Activated T-cell treated with anti-CD3 and anti-CD28 coated beads, Interleukin-2, amount 50 U/mL, for 24 hours (primary cell): Measurements from ENCODE around the gene ADGRG6.
A peak's percentile ranks its signal among the peaks of the same experiment; 100 is the strongest.

Source experiments
- DNase-seq: peaks from one replicate; pipeline ENCODE4 v3.0.0-alpha.2; 2020
- H3K27ac Mint-ChIP-seq: 2 replicates; pipeline ENCODE4 v1.8.0; 2020; ENCODE audit warnings: mild to moderate bottlenecking, mixed read lengths
- H3K27me3 Mint-ChIP-seq: 2 replicates; pipeline ENCODE4 v1.8.0; 2020; ENCODE audit warnings: mixed read lengths
- H3K36me3 Mint-ChIP-seq: 2 replicates; pipeline ENCODE4 v1.8.0; 2020; ENCODE audit warnings: low read depth, mixed read lengths
- H3K4me1 Mint-ChIP-seq: 2 replicates; pipeline ENCODE4 v1.8.0; 2020; ENCODE audit warnings: low read depth, mixed read lengths
- H3K4me3 Mint-ChIP-seq: 2 replicates; pipeline ENCODE4 v1.8.0; 2020; ENCODE audit warnings: mild to moderate bottlenecking, moderate library complexity, mixed read lengths
- H3K9me3 Mint-ChIP-seq: 2 replicates; pipeline ENCODE4 v1.8.0; 2020; ENCODE audit warnings: mixed read lengths

Gene ADGRG6

DNA sequence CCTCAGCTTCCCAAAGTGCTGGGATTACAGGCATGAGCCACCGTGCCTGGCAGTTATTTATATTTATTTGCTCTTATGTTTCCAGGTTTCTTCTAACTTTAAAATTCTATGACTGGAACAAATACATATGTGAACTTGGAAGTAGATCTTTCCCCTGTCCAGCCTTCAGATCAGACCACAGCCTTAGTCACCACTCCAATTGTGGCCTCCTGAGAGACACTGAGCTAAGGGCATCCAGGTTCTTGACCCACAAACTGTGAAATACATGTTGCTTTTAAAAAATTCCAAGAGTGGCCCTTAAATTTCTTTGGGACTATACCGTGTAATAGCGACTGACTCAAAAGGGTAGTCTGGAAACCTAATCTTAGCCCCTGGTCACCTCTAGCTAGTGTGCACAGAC is 1.5 kb upstream of the ADGRG6 start:
- Mint-ChIP-seq H3K27me3 (peaks cover 33% of the 10 kb centered on the region), H3K4me3 (no peak overlapping the region), H3K36me3 (no peaks in the 10 kb centered on the region), H3K27ac (no peak overlapping the region), H3K4me1 (peaks cover 15% of the 10 kb centered on the region), H3K9me3 (no peaks in the 10 kb centered on the region)
- DNase-seq: no peak

GRCh38 chr6:142300758-142301650 is 803 bp upstream of the ADGRG6 start:
- Mint-ChIP-seq H3K36me3 (no peaks in the 10 kb centered on the region), H3K9me3 (no peaks in the 10 kb centered on the region), H3K27ac (no peak overlapping the region), H3K27me3 (peaks cover 30% of the 10 kb centered on the region), H3K4me1 (peaks cover 15% of the 10 kb centered on the region), H3K4me3 (peak overlapping the region; percentile 78)
- DNase-seq: peak; percentile 30

- DNase-seq: no peak
- Mint-ChIP-seq H3K27ac (no peak overlapping the region), H3K9me3 (no peaks in the 10 kb centered on the region), H3K4me1 (peaks cover 15% of the 10 kb centered on the region), H3K4me3 (peak overlapping the region; percentile 78), H3K36me3 (no peaks in the 10 kb centered on the region), H3K27me3 (peaks cover 36% of the 10 kb centered on the region)
These were observed 791 bp downstream of the ADGRG6 start for GRCh38 chr6:142302421-142303175.

- no peak for DNase-seq
- Mint-ChIP-seq H3K9me3 (no peaks in the 10 kb centered on the region), H3K27ac (no peak overlapping the region), H3K27me3 (peaks cover 36% of the 10 kb centered on the region), H3K4me1 (peaks cover 14% of the 10 kb centered on the region), H3K4me3 (no peak overlapping the region), H3K36me3 (no peaks in the 10 kb centered on the region)
These were observed 1.3 kb downstream of the ADGRG6 start for GRCh38 chr6:142303176-142303533.

- Mint-ChIP-seq H3K4me3 (no peak overlapping the region), H3K4me1 (peaks cover 13% of the 10 kb centered on the region), H3K36me3 (no peaks in the 10 kb centered on the region), H3K27me3 (peaks cover 36% of the 10 kb centered on the region), H3K27ac (no peak overlapping the region), H3K9me3 (no peaks in the 10 kb centered on the region)
- no peak for DNase-seq
These were observed 2.4 kb downstream of the ADGRG6 start for GRCh38 chr6:142304241-142304640.

DNA sequence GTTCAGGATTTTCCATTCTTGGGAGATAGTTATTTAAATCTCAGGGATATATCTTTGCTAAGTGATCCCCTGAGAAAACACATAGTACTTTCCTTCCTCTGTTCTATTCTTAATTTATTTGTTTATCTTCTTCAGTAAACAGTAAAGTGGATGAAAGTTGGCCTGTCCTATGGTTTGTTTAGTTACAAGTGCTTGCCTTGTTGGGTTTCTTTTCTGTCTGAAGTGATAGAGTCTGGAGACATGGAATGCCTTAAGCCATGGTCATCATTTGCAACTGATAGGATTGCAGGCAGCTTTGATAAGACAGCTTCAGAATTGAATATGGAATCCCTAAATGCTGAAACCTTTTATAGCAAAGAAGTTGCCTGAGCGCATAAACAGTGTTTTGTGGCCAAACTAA is 4.9 kb downstream of the ADGRG6 start:
- Mint-ChIP-seq H3K36me3 (no peaks in the 10 kb centered on the region), H3K4me3 (no peak overlapping the region), H3K27ac (no peak overlapping the region), H3K27me3 (peaks cover 26% of the 10 kb centered on the region), H3K9me3 (no peaks in the 10 kb centered on the region), H3K4me1 (peaks cover 8% of the 10 kb centered on the region)
- DNase-seq: no peak

- peaks cover 15% of the 10 kb centered on the region for H3K27me3 Mint-ChIP-seq
- DNase-seq: no peak
- H3K4me1 Mint-ChIP-seq: no peaks in the 10 kb centered on the region
- no peaks in the 10 kb centered on the region for H3K36me3 Mint-ChIP-seq
- no peak overlapping the region for H3K4me3 Mint-ChIP-seq
- no peaks in the 10 kb centered on the region for H3K9me3 Mint-ChIP-seq
- no peak overlapping the region for H3K27ac Mint-ChIP-seq
These were observed 6.3 kb downstream of the ADGRG6 start for GRCh38 chr6:142307963-142308748.

DNA sequence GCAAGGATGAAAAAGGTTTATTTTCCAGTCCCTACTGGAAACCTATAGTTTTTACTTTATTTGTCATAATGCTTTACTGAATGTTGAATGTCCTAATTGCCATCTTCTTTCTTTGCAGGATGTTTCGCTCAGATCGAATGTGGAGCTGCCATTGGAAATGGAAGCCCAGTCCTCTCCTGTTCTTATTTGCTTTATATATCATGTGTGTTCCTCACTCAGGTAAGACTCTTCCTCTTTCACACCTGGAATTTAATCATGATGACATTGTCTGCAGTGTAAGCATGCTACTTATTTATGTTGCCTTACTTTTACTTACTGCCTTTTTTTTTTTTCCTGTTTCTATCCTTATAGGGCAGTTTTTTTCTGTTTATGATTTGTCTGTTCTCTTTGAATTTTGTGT is 7.6 kb downstream of the ADGRG6 start:
- H3K36me3 Mint-ChIP-seq: no peaks in the 10 kb centered on the region
- no peak overlapping the region for H3K4me3 Mint-ChIP-seq
- no peaks in the 10 kb centered on the region for H3K9me3 Mint-ChIP-seq
- no peak for DNase-seq
- H3K4me1 Mint-ChIP-seq: no peaks in the 10 kb centered on the region
- peaks cover 12% of the 10 kb centered on the region for H3K27me3 Mint-ChIP-seq
- no peak overlapping the region for H3K27ac Mint-ChIP-seq

DNA sequence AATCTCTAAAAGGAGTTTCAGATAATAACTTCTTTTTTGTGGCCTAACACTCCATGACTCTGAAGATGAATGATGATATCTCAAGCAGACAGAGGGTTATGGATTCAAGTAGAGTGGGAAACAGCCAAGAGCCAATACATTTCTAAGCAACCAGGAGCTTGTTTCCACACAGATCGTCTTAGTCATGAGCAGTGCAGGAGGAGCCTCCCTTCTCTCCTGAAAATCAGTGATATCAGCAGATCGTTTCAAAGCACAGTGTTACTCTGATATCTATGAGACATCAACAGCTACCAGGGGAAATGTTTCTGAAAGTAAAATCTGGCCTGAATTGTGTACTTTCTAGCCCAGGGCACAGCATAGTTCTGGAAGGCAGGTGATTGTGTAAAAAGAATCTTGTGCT is 11.5 kb downstream of the ADGRG6 start:
- peaks cover 6% of the 10 kb centered on the region for H3K27me3 Mint-ChIP-seq
- DNase-seq: no peak
- H3K9me3 Mint-ChIP-seq: no peaks in the 10 kb centered on the region
- H3K36me3 Mint-ChIP-seq: no peaks in the 10 kb centered on the region
- no peak overlapping the region for H3K27ac Mint-ChIP-seq
- no peaks in the 10 kb centered on the region for H3K4me1 Mint-ChIP-seq
- no peak overlapping the region for H3K4me3 Mint-ChIP-seq

DNA sequence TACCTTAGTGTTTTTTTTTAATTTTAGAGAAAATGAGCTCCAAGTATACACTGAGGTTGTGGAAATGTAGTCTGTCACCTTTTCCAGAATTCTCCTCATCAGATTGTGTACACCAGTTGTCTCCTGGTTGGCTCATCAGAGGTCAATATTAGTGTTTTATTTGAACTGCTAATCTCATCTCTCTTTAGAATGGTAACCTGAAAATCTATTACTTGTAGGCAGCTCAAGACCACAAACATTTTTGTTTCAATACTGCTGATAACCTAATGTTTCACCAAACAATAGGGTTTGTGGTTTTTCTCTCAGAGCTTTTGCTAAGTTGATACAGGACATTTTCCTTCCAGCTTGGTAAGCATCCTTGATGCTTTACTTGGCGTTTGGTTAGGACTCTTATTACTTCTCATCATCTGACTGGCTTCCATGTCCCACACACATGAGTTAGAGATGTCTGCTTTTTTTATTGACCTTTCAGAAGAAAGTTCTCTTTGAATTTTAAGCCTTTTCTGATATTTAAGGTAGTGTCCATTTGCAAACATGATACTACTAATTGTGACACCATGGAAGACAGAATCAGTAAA is 15.1 kb downstream of the ADGRG6 start:
- Mint-ChIP-seq H3K27ac (no peak overlapping the region), H3K9me3 (no peaks in the 10 kb centered on the region), H3K36me3 (no peaks in the 10 kb centered on the region), H3K4me3 (no peak overlapping the region), H3K27me3 (peaks cover under 1% of the 10 kb centered on the region), H3K4me1 (no peaks in the 10 kb centered on the region)
- no peak for DNase-seq

- H3K4me3 Mint-ChIP-seq: no peak overlapping the region
- H3K9me3 Mint-ChIP-seq: no peaks in the 10 kb centered on the region
- no peaks in the 10 kb centered on the region for H3K36me3 Mint-ChIP-seq
- no peak for DNase-seq
- H3K27me3 Mint-ChIP-seq: no peaks in the 10 kb centered on the region
- no peak overlapping the region for H3K27ac Mint-ChIP-seq
- H3K4me1 Mint-ChIP-seq: no peaks in the 10 kb centered on the region
These were observed 16.9 kb downstream of the ADGRG6 start for GRCh38 chr6:142318714-142319113.

- Mint-ChIP-seq H3K9me3 (no peaks in the 10 kb centered on the region), H3K36me3 (no peaks in the 10 kb centered on the region), H3K4me3 (no peak overlapping the region), H3K27ac (no peak overlapping the region), H3K27me3 (no peaks in the 10 kb centered on the region), H3K4me1 (no peaks in the 10 kb centered on the region)
- no peak for DNase-seq
These were observed 18.6 kb downstream of the ADGRG6 start for GRCh38 chr6:142320366-142320765.

- Mint-ChIP-seq H3K27ac (no peak overlapping the region), H3K4me3 (no peak overlapping the region), H3K4me1 (no peaks in the 10 kb centered on the region), H3K27me3 (no peaks in the 10 kb centered on the region), H3K36me3 (no peaks in the 10 kb centered on the region), H3K9me3 (no peaks in the 10 kb centered on the region)
- no peak for DNase-seq
These were observed 19.6 kb downstream of the ADGRG6 start for GRCh38 chr6:142321451-142321850.

- Mint-ChIP-seq H3K36me3 (no peaks in the 10 kb centered on the region), H3K4me3 (no peak overlapping the region), H3K9me3 (no peaks in the 10 kb centered on the region), H3K27me3 (no peaks in the 10 kb centered on the region), H3K4me1 (no peaks in the 10 kb centered on the region), H3K27ac (no peak overlapping the region)
- no peak for DNase-seq
These were observed 20.3 kb downstream of the ADGRG6 start for GRCh38 chr6:142322066-142322465.
